Liver (tissue), 3 donors: ENCODE results near the gene PLXNB2.

Experiments used
- JUND ChIP-seq, 2 donors: IDR thresholded peaks; 2 replicates each; pipeline ENCODE4 v1.6.1; 2016; ENCODE audit warnings: antibody characterized with exemption in 2 of 2
- RAD21 ChIP-seq, 2 donors: IDR thresholded peaks; 2 replicates each; pipeline ENCODE4 v1.6.1; 2016; ENCODE audit warnings: antibody characterized with exemption in 2 of 2, mild to moderate bottlenecking in 2 of 2
- RXRA ChIP-seq, 2 donors: IDR thresholded peaks; 2 replicates each; pipeline ENCODE4 v1.6.1; 2017 to 2018; ENCODE audit warnings: antibody characterized with exemption in 2 of 2, mild to moderate bottlenecking in 1 of 2
- SP1 ChIP-seq: IDR thresholded peaks from 2 replicates; pipeline ENCODE4 v1.6.1; 2018; ENCODE audit warnings: antibody characterized with exemption, mild to moderate bottlenecking
- TAF1 ChIP-seq: conservative IDR thresholded peaks from 2 replicates; pipeline ENCODE4 v1.6.1; 2016; ENCODE audit warnings: antibody characterized with exemption, mild to moderate bottlenecking
- TF ChIP-seq, protein P1 (sequence below): fragments of 150-350 bp; IDR thresholded peaks from 2 replicates; pipeline ENCODE4 v1.5.1; 2017; ENCODE audit warnings: improper control_type of control experiment, low read depth, low read length; ENCODE audit not compliant: missing input control
- TF ChIP-seq, protein P2 (sequence below): IDR thresholded peaks from 2 replicates; pipeline ENCODE4 v1.6.1; 2016; ENCODE audit warnings: antibody characterized with exemption, mild to moderate bottlenecking
- TF ChIP-seq, protein P3 (sequence below): IDR thresholded peaks from 2 replicates; pipeline ENCODE4 v1.6.1; 2016; ENCODE audit warnings: antibody characterized with exemption
- donor health status: healthy.
- donor health status: healthy.

DNA sequence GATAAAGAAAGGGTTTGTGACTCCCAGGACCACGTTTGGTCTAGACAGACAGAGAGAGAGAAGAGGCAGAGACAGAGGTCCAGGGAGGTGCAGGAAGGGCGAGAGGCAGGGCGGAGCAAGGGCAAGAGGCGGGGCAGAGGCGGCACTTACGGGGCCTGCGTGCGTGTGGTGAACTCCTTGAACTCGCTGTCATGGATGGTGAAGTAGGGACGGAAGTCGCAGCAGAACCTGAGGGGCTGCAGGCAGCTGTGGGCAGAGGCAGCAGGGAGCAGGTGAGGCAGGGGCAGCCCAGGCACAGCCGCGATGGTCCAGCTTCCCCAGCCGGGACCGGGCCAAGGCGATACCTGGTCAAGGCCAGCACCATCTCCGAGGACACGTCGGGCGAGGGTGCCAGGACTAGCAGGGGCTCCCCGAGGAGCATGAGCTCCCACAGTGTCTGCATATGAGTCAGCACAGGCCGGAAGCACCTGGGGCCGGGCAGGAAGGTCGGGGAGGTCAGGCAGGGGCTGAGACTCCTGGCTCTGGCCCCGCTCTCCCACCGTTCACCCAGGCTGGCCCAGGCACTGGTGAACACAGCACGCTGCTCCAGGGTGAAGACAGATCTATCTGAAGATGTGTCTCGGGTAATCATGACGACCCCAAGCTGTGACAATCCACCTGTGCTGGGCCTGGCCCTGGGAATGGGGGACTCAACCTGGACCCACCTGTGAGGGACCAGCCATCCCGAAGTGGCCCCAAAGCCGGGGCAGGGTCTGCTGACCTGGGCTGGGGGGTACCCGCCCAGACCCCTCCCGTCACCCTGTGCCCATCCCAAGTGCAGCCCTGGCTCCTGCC, 7.2 kb upstream of the PLXNB2 start:
- TF ChIP-seq RAD21 (IDR thresholded peaks at IDR 0.05) (no peak), RXRA (IDR thresholded peaks at IDR 0.05) (no peak), JUND (IDR thresholded peaks at IDR 0.05) (no peak), SP1 (no peak), TAF1 (no peak)
- TF ChIP-seq, protein P1, sequence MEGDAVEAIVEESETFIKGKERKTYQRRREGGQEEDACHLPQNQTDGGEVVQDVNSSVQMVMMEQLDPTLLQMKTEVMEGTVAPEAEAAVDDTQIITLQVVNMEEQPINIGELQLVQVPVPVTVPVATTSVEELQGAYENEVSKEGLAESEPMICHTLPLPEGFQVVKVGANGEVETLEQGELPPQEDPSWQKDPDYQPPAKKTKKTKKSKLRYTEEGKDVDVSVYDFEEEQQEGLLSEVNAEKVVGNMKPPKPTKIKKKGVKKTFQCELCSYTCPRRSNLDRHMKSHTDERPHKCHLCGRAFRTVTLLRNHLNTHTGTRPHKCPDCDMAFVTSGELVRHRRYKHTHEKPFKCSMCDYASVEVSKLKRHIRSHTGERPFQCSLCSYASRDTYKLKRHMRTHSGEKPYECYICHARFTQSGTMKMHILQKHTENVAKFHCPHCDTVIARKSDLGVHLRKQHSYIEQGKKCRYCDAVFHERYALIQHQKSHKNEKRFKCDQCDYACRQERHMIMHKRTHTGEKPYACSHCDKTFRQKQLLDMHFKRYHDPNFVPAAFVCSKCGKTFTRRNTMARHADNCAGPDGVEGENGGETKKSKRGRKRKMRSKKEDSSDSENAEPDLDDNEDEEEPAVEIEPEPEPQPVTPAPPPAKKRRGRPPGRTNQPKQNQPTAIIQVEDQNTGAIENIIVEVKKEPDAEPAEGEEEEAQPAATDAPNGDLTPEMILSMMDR, result no peak
- TF ChIP-seq, protein P2, sequence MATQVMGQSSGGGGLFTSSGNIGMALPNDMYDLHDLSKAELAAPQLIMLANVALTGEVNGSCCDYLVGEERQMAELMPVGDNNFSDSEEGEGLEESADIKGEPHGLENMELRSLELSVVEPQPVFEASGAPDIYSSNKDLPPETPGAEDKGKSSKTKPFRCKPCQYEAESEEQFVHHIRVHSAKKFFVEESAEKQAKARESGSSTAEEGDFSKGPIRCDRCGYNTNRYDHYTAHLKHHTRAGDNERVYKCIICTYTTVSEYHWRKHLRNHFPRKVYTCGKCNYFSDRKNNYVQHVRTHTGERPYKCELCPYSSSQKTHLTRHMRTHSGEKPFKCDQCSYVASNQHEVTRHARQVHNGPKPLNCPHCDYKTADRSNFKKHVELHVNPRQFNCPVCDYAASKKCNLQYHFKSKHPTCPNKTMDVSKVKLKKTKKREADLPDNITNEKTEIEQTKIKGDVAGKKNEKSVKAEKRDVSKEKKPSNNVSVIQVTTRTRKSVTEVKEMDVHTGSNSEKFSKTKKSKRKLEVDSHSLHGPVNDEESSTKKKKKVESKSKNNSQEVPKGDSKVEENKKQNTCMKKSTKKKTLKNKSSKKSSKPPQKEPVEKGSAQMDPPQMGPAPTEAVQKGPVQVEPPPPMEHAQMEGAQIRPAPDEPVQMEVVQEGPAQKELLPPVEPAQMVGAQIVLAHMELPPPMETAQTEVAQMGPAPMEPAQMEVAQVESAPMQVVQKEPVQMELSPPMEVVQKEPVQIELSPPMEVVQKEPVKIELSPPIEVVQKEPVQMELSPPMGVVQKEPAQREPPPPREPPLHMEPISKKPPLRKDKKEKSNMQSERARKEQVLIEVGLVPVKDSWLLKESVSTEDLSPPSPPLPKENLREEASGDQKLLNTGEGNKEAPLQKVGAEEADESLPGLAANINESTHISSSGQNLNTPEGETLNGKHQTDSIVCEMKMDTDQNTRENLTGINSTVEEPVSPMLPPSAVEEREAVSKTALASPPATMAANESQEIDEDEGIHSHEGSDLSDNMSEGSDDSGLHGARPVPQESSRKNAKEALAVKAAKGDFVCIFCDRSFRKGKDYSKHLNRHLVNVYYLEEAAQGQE, result no peak
- TF ChIP-seq, protein P3, sequence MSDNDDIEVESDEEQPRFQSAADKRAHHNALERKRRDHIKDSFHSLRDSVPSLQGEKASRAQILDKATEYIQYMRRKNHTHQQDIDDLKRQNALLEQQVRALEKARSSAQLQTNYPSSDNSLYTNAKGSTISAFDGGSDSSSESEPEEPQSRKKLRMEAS, result no peak
